Loucy (cell line): Measurements from ENCODE around the gene RCN2.

Experiments used
- EZH2phosphoT487 ChIP-seq: fragments of 200-600 bp; IDR thresholded peaks from 2 replicates; pipeline ENCODE4 v1.6.1; 2018; ENCODE audit warnings: antibody characterized with exemption, mild to moderate bottlenecking, moderate library complexity, borderline replicate concordance
- TF ChIP-seq, protein P1 (sequence below): fragments of 200-600 bp; sonication (generic); conservative IDR thresholded peaks from 2 replicates; pipeline ENCODE4 v1.5.1; 2014; ENCODE audit warnings: mild to moderate bottlenecking, antibody characterized with exemption, low read length

DNA sequence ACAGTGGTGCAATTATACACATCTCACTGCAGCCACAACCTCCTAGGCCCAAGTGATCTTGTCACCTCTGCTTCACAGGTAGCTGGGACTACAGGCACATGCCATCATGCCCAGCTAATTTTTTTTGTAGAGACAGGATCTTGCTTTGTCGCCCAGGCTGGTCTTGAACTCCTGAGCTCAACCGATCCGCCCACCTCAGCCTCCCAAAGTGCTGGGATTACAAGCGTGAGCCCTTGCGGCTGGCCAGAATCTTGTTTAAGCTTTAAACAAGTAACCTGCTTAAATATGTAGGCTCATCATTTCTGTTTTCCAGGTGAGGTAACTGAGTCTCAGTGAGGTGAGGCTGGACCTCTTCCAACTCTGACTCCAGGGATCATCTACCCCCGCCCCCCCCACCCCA is 55.7 kb downstream of the RCN2 start:
- TF ChIP-seq, protein P1, sequence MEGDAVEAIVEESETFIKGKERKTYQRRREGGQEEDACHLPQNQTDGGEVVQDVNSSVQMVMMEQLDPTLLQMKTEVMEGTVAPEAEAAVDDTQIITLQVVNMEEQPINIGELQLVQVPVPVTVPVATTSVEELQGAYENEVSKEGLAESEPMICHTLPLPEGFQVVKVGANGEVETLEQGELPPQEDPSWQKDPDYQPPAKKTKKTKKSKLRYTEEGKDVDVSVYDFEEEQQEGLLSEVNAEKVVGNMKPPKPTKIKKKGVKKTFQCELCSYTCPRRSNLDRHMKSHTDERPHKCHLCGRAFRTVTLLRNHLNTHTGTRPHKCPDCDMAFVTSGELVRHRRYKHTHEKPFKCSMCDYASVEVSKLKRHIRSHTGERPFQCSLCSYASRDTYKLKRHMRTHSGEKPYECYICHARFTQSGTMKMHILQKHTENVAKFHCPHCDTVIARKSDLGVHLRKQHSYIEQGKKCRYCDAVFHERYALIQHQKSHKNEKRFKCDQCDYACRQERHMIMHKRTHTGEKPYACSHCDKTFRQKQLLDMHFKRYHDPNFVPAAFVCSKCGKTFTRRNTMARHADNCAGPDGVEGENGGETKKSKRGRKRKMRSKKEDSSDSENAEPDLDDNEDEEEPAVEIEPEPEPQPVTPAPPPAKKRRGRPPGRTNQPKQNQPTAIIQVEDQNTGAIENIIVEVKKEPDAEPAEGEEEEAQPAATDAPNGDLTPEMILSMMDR, result no peak
- no peak for TF ChIP-seq EZH2phosphoT487
